Body of pancreas (tissue), 4 donors: ENCODE results near the gene SYT9. TPM values are rescaled to one million over a fixed set of nuclear protein-coding genes. Genes with fewer than 3 reads are reported as not detected.

Experiments
- ATAC-seq: fragments of 150-250 bp; one replicate; pipeline ENCODE4 v1.9.1; 2016
- DNase-seq, 4 donors: peaks; one replicate each; pipeline ENCODE4 v3.0.0-alpha.2; 2019
- H3K27ac ChIP-seq, 4 donors: fragments of 200-600 bp; sonication (generic); 1 replicate in 3 of 4; 2 replicates in 1 of 4; pipeline versions ENCODE4 v1.5.1 to v1.6.1; 2016 to 2019; ENCODE audit warnings: mild to moderate bottlenecking in 1 of 4, mixed read lengths in 1 of 4, moderate library complexity in 1 of 4
- H3K27me3 ChIP-seq, 2 donors: fragments of 200-600 bp; sonication (generic); one replicate each; pipeline ENCODE4 v1.6.0; 2016; ENCODE audit warnings: mild to moderate bottlenecking in 1 of 2
- H3K36me3 ChIP-seq, 2 donors: fragments of 200-600 bp; sonication (generic); replicated peaks in 1 of 2; 2 replicates each; pipeline ENCODE4 v1.5.1; 2016; ENCODE audit warnings: low read depth in 2 of 2; ENCODE audit not compliant: insufficient read depth in 1 of 2
- H3K4me1 ChIP-seq: fragments of 200-600 bp; sonication (generic); one replicate; pipeline ENCODE4 v1.6.0; 2016
- H3K4me3 ChIP-seq, 2 donors: fragments of 200-600 bp; sonication (generic); 1 replicate in 1 of 2; 2 replicates in 1 of 2; pipeline ENCODE4 v1.5.1; 2016 to 2019
- H3K9me3 ChIP-seq, 3 donors: fragments of 200-600 bp; sonication (generic); 1 replicate in 2 of 3; 2 replicates in 1 of 3; pipeline ENCODE4 v1.5.1; 2016
- POLR2A ChIP-seq, 3 donors: fragments of 450-650 bp; IDR thresholded peaks; one replicate each; pipeline ENCODE4 v1.6.1; 2016; ENCODE audit warnings: antibody characterized with exemption in 3 of 3, mild to moderate bottlenecking in 2 of 3
- WGBS, 2 donors: methylation state at CpG; one replicate each; pipeline ENCODE4 v1.1.5; 2017; 5-methylcytosine and 5-hydroxymethylcytosine counted together
- intact Hi-C: fragments of 100-400 bp; cut with DNase I; formaldehyde crosslinking; loops from one replicate; pipeline ENCODE4 v1.15.1; 2023
- total RNA-seq, 2 donors: library from RNA; depleted of rRNA; stranded (reverse); fragments of >200 nt; gene quantifications; one replicate each; pipeline ENCODE4 v1.1.0, GENCODE V29; 2016
- TF ChIP-seq, protein P1 (sequence below), 7 experiments: fragments of 450-650 bp in 4 of 7; fragments of 200-600 bp in 3 of 7; sonication (generic) in 3 of 7; IDR thresholded peaks; one replicate each; pipeline ENCODE4 v1.5.1; 2016 to 2019; ENCODE audit warnings: antibody characterized with exemption in 7 of 7

The SYT9 gene
- total RNA-seq, 2 donors from 2014 or later, result 1.0 TPM; not detected in 1

GRCh38 chr11:7500251-7500650 lies 248.5 kb downstream of the SYT9 start:
- Histone ChIP-seq H3K4me3 (no peak overlapping the region), H3K27me3 (no peaks in the 10 kb centered on the region), H3K36me3 (no peaks in the 10 kb centered on the region), H3K9me3 (no peaks in the 10 kb centered on the region), H3K4me1 (no peaks in the 10 kb centered on the region), H3K27ac (no peak overlapping the region)
- intact Hi-C loops, result no loop called here
- TF ChIP-seq POLR2A (IDR thresholded peaks at IDR 0.05), result no peak
- TF ChIP-seq, protein P1, sequence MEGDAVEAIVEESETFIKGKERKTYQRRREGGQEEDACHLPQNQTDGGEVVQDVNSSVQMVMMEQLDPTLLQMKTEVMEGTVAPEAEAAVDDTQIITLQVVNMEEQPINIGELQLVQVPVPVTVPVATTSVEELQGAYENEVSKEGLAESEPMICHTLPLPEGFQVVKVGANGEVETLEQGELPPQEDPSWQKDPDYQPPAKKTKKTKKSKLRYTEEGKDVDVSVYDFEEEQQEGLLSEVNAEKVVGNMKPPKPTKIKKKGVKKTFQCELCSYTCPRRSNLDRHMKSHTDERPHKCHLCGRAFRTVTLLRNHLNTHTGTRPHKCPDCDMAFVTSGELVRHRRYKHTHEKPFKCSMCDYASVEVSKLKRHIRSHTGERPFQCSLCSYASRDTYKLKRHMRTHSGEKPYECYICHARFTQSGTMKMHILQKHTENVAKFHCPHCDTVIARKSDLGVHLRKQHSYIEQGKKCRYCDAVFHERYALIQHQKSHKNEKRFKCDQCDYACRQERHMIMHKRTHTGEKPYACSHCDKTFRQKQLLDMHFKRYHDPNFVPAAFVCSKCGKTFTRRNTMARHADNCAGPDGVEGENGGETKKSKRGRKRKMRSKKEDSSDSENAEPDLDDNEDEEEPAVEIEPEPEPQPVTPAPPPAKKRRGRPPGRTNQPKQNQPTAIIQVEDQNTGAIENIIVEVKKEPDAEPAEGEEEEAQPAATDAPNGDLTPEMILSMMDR (IDR thresholded peaks at IDR 0.05), result no peak
- ATAC-seq (no peak), DNase-seq (no peak)
- 90 to 92% methylated on average over 3 of the region's 3 CpGs for WGBS, 2 donors

GRCh38 chr11:7501251-7501650 lies 249.5 kb downstream of the SYT9 start:
- H3K4me1 ChIP-seq, result no peaks in the 10 kb centered on the region
- no peak for ATAC-seq
- WGBS, 2 donors, result 81 to 91% methylated on average over 3 of the region's 3 CpGs
- H3K36me3 ChIP-seq, result no peaks in the 10 kb centered on the region
- TF ChIP-seq, protein P1 (IDR thresholded peaks at IDR 0.05), result no peak
- no peak for TF ChIP-seq POLR2A (IDR thresholded peaks at IDR 0.05)
- no peaks in the 10 kb centered on the region for H3K9me3 ChIP-seq
- no peak overlapping the region for H3K4me3 ChIP-seq
- intact Hi-C loops, result no loop called here
- no peaks in the 10 kb centered on the region for H3K27me3 ChIP-seq
- no peak for DNase-seq
- H3K27ac ChIP-seq, result no peak overlapping the region

DNA sequence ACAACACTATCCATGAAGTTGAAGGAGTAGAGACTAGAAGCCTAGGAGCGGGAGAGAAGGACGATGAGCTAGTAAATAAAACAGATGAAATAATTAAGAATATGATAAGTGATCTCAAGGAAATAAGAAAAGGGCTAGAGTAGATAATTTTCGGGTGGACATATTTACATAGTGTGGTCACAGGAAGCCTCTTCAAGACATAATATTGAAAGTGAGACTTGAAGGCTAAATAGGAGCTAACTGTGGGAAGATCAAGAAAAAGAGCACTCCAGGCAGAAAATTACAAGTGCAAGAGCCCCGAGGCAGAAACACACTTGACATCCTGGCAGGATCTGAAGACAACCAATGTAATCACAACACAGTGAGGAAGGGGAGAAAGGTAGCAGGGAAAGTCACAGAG lies 250.2 kb downstream of the SYT9 start:
- intact Hi-C loops, result no loop called here
- H3K4me3 ChIP-seq, result no peak overlapping the region
- ATAC-seq (no peak), DNase-seq (no peak)
- H3K27ac ChIP-seq, result no peak overlapping the region
- H3K4me1 ChIP-seq, result no peaks in the 10 kb centered on the region
- 76 to 81% methylated on average over 4 of the region's 4 CpGs for WGBS, 2 donors
- no peaks in the 10 kb centered on the region for H3K27me3 ChIP-seq
- no peaks in the 10 kb centered on the region for H3K36me3 ChIP-seq
- H3K9me3 ChIP-seq, result no peaks in the 10 kb centered on the region
- TF ChIP-seq, protein P1 (IDR thresholded peaks at IDR 0.05), result no peak
- TF ChIP-seq POLR2A (IDR thresholded peaks at IDR 0.05), result no peak

DNA sequence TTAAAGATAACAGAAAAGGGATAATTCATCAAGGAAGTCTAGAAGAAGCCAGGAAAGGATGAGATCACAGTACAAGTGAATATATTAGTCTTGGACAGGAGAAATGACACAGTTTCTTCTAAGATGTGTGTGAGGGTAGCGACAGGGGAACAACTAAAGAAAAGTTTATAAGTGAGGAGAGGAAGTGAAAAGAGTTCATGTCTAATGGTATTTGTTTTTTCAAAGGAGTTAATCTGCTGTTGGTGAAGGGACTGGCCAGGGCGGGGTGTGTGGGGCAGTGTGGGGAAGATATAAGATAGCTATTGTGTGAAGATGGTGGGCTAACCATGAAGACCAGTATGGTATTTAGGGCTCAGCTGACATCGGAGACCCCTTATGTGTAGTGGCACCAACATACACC lies 254.5 kb downstream of the SYT9 start:
- no peak for TF ChIP-seq POLR2A (IDR thresholded peaks at IDR 0.05)
- TF ChIP-seq, protein P1 (IDR thresholded peaks at IDR 0.05), result no peak
- no peaks in the 10 kb centered on the region for H3K36me3 ChIP-seq
- ATAC-seq (no peak), DNase-seq (no peak)
- no peaks in the 10 kb centered on the region for H3K9me3 ChIP-seq
- peaks cover 15% of the 10 kb centered on the region for H3K4me1 ChIP-seq
- H3K27ac ChIP-seq, result no peak overlapping the region
- WGBS, 2 donors, result 87 to 93% methylated on average over 3 of the region's 3 CpGs
- no peaks in the 10 kb centered on the region for H3K27me3 ChIP-seq
- H3K4me3 ChIP-seq, result no peak overlapping the region
- intact Hi-C loops, result no loop called here

DNA sequence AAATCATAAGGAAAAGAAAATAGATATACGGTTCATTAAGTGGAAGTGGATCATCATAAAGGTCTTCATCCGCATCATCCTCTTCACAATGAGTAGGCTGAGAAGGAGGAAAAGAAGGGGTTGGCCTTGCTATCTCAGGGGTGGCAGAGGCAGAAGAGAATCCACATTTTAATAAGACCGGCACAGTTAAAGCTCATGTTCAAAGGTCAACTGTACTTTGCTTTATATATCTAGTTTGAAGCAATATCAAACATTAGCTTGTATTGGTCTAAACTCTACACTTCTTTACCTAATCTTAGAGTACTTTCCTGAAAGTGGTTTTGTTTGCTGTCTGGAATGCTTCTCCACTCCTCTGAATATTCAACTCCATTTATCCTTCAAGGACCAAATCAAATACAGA lies 256.4 kb downstream of the SYT9 start:
- DNase-seq, result no peak
- TF ChIP-seq, protein P1 (IDR thresholded peaks at IDR 0.05), result no peak
- TF ChIP-seq POLR2A (IDR thresholded peaks at IDR 0.05), result no peak
- no peaks in the 10 kb centered on the region for H3K9me3 ChIP-seq
- intact Hi-C loops, result no loop called here
- no peaks in the 10 kb centered on the region for H3K27me3 ChIP-seq
- H3K27ac ChIP-seq, result no peak overlapping the region
- H3K4me1 ChIP-seq, result peaks cover 34% of the 10 kb centered on the region
- no peaks in the 10 kb centered on the region for H3K36me3 ChIP-seq
- no peak for ATAC-seq
- H3K4me3 ChIP-seq, result no peak overlapping the region
- 47 to 70% methylated on average over 3 of the region's 3 CpGs for WGBS, 2 donors
